Tibial nerve (tissue), 4 donors: ENCODE measurements around the gene CHRNE.

ENCODE experiments used
- EP300 ChIP-seq, 2 donors: sonication (generic); formaldehyde crosslinking; IDR thresholded peaks; one replicate each; pipeline ENCODE4 v1.6.1; 2017; ENCODE audit warnings: antibody characterized with exemption in 2 of 2, mild to moderate bottlenecking in 1 of 2
- POLR2A ChIP-seq, 2 donors: fragments of 450-650 bp; IDR thresholded peaks; one replicate each; pipeline ENCODE4 v1.6.1; 2017; ENCODE audit warnings: antibody characterized with exemption in 2 of 2, mild to moderate bottlenecking in 2 of 2, moderate library complexity in 2 of 2
- TF ChIP-seq, protein P1 (sequence below), 5 experiments: fragments of 200-600 bp in 3 of 5; fragments of 450-650 bp in 2 of 5; sonication (generic) in 3 of 5; IDR thresholded peaks; one replicate each; pipeline ENCODE4 v1.5.1; 2016 to 2019; ENCODE audit warnings: antibody characterized with exemption in 5 of 5, mild to moderate bottlenecking in 3 of 5, moderate library complexity in 2 of 5

DNA sequence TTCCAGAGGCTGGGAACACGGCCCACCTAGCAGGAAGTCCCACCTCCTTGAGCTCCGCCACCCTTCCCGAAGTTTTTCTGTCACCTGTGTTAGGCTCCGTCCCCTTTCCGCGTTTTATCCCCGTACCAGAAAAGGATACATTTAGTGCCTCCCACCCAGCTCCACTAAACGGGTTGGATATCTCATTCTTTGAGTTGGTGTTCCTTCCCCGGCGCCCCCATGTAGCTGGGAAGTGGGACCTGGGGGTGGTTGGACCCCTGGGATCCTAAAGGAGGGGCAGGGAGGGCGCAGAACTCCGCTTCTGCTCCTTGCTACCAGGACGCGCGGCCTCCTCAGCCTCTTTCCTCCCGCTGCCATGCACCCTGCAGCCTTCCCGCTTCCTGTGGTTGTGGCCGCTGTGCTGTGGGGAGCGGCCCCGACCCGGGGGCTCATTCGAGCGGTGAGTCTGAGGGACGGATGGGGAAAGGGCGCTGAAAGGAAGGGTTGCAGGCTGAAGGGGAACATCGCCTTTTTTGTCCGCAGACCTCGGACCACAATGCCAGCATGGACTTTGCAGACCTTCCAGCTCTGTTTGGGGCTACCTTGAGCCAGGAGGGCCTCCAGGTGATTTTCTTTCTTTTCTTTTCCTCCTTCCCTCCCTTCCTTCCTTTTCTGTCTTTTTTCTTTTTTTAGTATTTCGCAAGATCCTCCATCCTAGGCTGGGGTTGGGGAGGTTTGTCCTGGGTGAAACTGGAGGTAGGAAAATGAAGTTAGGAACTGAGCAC lies 37.8 kb upstream of the CHRNE start:
- TF ChIP-seq POLR2A (IDR thresholded peaks at IDR 0.05), result no peak
- TF ChIP-seq, protein P1, sequence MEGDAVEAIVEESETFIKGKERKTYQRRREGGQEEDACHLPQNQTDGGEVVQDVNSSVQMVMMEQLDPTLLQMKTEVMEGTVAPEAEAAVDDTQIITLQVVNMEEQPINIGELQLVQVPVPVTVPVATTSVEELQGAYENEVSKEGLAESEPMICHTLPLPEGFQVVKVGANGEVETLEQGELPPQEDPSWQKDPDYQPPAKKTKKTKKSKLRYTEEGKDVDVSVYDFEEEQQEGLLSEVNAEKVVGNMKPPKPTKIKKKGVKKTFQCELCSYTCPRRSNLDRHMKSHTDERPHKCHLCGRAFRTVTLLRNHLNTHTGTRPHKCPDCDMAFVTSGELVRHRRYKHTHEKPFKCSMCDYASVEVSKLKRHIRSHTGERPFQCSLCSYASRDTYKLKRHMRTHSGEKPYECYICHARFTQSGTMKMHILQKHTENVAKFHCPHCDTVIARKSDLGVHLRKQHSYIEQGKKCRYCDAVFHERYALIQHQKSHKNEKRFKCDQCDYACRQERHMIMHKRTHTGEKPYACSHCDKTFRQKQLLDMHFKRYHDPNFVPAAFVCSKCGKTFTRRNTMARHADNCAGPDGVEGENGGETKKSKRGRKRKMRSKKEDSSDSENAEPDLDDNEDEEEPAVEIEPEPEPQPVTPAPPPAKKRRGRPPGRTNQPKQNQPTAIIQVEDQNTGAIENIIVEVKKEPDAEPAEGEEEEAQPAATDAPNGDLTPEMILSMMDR (IDR thresholded peaks at IDR 0.05), result no peak
- TF ChIP-seq EP300 (IDR thresholded peaks at IDR 0.05), result no peak
